GM19452 (cell line): ENCODE data around the gene TAAR5.
"Not testable (repeated sequence)": the region's sequence is repeated elsewhere in the genome, so short reads cannot be mapped to it uniquely, and the experiment has no call there.

Source experiments
- ATAC-seq: cut with Tn5 transposase; IDR thresholded peaks from one replicate; pipeline ENCODE4 v1.9.1; 2021; ENCODE audit not compliant: unreplicated experiment

The TAAR5 gene, protein sequence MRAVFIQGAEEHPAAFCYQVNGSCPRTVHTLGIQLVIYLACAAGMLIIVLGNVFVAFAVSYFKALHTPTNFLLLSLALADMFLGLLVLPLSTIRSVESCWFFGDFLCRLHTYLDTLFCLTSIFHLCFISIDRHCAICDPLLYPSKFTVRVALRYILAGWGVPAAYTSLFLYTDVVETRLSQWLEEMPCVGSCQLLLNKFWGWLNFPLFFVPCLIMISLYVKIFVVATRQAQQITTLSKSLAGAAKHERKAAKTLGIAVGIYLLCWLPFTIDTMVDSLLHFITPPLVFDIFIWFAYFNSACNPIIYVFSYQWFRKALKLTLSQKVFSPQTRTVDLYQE

DNA sequence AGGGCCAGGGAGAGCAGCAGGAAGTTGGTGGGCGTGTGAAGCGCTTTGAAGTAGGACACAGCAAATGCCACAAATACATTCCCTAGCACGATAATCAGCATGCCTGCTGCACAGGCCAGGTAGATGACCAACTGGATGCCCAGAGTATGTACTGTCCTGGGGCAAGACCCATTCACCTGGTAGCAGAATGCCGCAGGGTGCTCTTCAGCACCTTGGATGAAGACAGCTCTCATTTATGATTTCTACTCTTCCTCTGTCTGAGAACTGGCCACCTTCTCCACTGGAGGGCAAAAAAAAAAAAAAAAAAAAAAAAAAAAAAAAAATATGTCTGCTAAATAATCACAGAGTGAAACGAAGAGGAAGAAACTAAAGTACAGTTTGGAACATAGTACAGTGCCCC is at the start of gene TAAR5:
Gene TAAR5 (minus strand): TSS at position 288 of the 400 bp plus-strand sequence. CDS start 55 bp downstream, at position 233.
- no peak for ATAC-seq

DNA sequence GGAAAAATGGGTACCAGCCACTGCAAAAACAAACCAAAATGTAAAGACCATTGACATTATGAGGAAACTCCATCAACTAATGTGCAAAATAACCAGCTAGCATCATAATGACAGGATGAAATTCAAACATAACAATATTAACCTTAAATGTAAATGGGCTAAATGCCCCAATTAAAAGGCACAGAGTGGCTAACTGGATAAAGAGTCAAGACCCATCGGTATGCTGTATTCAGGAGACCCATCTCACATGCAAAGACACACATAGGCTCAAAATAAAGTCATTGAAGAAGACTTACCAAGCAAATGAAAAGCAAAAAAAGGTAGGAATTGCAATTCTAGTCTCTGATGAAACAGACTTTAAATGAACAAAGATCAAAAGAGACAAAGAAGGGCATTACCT is 47.6 kb upstream of the TAAR5 start:
- not testable (repeated sequence) for ATAC-seq

DNA sequence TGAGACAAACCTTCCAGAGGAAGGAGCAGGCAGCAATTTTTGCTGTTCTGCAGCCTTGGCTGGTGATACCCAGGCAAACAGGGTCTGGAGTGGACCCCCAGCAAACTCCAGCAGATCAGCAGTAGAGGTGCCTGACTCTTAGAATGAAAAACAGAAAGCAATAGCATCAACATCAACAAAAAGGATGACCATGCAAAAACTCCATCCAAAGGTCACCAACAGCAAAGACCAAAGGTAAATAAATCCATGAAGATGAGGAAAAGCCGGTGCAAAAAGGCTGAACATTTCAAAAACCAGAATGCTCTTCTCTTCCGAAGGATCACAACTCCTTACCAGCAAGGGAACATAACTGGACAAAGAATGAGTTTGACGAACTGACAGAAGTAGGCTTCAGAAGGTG is 46.4 kb upstream of the TAAR5 start:
- ATAC-seq, result not testable (repeated sequence)

DNA sequence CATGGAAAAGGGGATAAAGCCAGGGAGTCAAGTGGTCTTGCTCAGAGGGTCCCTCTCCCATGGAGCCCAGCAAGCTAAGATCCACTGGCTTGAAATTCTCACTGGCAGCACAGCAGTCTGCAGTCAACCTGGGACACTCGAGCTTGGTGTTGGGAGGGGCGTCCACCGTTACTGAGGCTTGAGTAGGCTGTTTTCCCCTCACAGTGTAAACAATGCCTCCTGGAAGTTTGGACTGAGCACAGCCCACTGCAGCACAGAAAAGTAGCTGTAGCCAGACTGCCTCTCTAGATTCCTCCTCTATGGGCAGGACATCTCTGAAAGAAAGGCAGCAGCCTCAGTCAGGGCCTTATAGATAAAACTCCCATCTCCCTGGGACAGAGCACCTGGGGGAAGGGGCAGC is 45.7 kb upstream of the TAAR5 start:
- not testable (repeated sequence) for ATAC-seq

DNA sequence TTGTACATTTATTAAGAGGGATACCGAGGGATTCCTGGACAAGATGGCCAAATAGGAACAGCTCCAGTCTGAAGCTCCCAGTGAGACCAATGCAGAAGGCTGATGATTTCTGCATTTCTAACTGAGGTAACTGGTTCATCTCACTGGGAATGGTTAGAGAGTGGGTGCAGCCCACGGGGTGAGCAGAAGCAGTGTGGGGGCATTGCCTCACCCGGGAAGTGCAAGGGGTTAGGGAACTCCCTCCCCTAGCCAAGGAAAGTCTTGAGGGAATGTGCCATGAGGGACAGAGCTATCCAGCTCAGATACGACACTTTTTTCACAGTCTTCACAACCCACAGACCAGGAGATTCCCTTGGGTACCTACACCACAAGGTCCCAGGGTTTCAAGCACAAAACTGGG is 45.3 kb upstream of the TAAR5 start:
- ATAC-seq, result no peak

DNA sequence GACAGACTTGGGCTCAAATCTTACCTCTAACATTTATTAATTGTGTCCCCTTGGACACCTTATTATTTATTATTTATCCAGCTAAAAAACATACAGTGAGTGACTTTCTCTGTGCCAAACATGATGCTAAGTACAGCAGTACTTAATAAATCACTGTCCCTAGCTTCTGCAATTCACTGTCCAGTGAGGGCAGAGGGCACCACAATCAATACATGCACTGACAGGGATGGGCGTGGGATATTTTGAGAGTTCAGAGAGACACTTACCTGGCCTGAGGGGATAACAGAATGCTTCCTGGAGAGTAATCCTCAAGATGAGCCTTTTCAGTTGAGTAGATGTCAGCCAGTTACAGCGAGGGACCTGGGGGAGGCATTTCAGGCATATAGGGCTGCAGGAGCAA is 43.8 kb upstream of the TAAR5 start:
- no peak for ATAC-seq

DNA sequence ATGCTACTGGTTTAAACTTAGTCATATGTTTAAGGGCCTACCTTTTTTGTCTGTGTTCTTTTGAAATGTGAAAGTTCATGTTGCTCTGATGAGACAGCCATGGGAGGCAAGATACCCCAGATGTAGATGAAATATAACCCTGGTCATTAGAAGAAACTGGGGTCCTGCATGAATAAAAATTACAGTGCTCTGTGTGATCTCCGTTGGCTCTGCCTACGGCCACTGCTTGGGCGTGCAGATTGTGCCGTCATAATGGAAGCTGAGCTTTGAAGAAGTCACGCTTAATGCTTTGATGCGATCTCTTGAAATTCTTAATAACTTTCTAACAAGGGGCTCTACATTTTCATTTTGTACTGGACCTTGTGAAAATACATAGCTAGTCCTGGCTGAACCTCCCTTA is 34.6 kb upstream of the TAAR5 start, which contains the start of gene TAAR2:
Gene TAAR2 (minus strand): TSS at position 101 of the 400 bp plus-strand sequence. CDS start 0 bp downstream, at position 101.
- no peak for ATAC-seq

DNA sequence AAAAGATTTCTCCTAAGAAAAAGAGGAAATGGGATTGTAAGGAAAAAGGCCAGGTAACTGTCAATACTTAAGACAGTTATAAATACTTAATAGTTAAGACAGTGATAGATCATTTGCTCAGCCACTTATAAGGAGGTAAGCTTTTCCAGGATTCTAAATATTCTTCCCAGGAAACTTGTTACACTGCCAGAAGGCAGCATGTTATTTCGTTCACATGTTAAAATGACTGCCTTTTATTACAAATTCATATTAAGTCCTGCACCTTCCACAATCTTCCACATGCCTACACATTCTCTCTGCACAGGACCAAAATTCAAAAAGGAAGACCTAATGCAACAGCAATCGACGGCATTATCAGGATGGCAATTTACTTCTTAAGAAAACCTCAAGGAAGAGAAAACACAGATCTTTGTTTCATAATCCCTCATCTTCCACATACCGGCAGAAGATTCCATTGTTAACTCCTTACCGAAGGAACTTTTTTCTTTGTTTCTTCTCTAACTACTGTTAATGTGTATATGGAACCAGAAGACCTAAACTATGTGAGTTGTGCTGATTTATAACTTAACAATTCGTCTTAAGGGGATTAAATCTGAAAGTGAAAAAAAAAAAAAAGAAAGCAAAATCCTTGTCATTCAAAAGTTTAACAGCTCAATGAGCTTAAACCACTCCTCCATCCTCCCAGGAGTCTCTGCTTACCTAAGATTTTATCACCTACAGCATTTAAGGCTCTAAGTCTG is 33.7 kb upstream of the TAAR5 start:
- ATAC-seq, result no peak

DNA sequence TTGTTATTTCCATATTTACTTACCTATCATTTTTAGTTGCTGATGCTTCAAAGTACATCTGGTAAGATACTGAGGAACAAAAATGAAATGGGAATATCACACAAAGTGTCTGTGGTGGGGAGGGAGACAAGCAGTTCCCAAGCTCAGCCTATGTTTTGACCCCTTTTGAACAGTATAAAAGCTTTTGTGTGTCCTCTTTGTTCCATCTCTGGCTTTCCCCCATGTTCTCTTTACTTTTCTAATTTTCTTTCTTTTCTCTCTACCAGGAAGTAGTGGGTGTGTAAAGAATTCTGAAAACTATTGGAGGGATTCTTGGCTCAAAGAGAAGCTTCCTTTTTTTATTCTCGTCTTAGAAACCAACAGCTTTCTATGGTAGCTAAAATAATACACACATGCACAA is 27.1 kb upstream of the TAAR5 start:
- no peak for ATAC-seq

DNA sequence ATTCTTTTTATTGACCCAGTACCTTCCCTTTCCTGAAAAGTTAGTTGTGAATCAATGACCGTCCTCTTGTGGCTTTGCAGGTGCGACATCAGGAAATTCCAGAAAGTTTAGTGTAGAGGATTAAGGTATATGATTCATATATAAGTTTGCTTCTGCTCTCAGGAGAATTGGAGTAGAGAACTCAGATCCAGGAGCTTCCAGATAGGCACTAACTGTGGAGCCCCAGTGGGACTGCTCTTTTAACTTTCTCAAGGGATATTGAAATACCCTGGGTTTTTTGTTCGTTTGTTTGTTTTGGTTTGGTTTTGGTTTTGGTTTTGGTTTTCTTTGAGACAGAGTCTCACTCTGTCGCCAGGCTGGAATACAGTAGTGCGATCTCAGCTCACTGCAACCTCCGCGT is 25.0 kb upstream of the TAAR5 start:
- ATAC-seq, result no peak

DNA sequence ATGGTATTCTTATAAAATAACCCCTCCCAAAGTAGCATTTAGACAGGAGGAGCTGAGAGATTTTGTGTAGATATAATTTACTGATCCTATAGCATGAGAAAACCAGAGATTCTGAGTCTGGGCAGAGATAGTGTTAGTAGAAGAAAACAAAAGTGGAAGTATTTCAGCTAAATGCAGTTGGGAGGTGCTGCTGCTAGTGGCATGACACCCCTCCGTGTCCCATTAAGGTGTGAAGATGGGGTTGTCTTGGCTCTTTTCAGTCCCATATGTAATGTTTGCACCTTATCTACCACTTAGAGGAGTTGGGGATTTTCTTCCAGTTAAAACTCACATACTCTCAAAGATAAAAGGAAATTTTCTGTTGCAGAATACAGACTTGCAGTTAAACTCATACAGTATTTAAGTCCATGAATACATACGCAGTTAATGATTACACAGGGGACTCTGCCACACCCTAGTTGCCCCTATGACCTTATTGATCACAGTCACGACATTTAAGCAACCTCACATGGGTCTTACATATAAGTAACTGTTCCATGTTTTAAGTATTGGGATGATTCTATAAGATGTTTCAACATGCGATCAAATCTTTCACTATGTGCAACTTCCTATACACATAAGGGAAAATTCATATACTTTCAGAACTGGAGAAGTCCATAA is 23.0 kb upstream of the TAAR5 start:
- peak; percentile 57 for ATAC-seq

DNA sequence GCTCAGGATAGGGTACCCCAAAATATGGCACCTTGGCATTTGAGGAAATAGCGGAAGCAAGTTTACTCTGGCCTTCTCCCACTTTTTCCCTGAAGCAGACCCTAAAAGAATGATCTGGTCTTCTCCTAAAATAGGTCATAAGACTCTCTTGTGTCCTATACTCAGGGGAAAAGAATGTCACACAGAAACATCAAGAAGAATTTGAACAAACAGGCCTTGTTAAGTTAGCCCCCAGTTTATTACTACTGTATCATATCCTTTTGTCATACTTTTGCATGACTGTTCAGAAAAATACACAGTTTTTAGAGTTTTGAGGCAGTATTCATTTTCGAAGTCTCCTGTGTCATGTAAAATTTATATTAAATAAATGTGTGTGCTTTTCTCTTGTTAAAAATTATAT is 22.1 kb upstream of the TAAR5 start:
- ATAC-seq, result no peak

DNA sequence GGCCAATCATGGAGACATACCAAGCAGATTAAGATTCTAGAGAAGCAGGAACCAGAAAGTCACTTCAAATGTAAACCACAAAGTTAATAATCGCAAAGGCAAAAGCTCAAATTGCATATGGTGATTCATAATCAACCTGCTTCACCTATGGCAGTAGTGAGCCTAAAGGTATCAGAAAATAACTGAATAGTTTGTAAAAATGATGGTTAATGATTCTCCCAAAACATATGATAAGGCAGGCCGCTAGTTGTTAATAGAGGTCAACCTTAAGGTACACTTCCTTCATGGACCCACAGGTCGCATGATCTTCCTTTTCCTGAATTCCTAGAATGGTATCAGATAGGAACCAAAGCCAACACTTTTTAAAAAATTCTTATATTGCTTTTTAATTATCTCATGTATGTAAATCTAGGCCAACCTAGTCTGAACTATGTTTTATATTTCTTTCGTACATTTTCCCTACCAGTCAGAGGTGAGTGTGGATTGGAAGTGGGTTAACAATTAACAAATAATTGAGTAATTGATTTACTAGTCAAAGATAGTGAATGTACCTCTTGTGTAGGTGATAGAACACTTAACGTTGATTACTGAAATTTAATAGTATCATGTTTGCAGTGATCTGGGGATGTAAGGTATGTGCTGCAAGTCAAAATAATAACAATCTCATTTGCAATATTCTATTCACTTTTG is 18.1 kb upstream of the TAAR5 start:
- ATAC-seq, result peak; percentile 78

DNA sequence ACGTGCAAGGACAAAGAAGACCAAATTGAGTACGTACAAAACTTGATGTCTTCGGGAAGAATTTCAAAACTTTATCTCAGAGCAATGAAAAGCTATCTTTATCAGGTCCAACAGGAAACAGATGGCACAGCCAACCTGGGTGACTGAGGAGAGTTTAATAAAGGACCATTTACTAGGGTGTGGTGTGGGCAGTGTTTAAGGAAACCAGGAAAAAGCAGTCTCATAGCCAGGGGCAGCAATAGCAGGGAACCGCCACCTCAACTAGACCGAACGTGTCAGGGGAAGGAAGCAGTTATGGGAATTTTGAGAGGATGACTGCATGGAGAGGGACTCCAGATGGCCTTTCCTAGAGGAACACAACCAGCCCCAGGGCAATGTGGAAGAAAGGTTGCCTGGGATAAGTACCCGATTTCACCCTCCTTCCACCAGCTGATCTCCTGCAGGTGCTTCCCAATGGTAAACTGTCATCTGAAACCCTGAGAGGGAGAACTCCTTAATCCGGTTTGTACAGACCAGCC is 15.2 kb upstream of the TAAR5 start:
- no peak for ATAC-seq

DNA sequence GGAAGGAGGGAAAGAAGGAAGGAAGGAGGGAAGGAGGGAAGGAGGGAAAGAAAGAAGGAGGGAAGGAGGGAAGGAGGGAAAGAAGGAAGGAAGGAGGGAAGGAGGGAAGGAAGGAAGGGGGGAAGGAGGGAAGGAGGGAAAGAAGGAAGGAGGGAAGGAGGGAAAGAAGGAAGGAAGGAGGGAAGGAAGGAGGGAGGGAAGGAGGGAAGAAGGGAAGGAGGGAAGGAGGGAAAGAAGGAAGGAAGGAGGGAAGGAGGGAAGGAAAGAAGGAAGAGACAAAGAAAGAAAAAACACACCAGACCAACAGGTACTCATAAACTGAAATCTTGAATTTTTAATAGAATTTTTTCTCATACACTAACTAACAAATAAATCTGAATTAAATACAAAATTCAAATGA is 11.4 kb upstream of the TAAR5 start:
- ATAC-seq, result not testable (repeated sequence)

DNA sequence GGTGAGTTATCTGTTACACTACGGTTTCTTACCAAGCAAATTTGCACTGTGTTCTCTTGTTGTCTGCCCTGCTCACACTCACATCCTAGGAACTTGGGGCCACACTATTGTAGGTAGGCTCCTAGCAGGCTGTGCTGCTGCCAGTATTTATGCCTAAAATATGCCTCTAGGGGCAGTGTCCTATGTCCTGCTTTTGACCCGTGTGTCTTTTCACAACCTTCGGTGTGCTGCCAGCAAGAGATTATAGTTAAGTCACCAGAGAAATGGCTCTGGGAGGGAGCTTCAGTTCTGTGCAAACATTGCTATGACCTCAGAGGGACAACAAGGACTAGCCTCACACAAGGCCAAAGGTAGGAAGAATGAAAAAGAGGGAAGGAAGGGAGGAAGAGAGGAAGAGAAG is 8.9 kb upstream of the TAAR5 start:
- ATAC-seq, result no peak

DNA sequence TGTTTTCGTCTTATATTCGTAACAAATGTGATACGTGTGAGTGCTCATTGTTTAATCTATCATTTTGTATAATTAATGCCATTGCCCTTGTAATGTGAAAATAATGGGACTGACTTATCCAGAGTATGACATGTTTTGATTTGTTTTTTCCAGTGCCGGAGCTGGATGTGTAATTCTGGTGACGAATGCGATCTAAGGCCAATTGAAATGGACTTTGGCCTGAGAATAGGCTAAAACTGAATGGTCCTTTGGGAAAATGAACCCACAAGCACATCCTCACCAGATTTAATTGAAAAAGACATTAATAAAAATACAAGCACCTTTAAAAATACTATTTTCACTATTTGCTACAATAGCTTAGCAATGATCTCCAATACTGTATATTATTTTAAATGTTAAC is 6.7 kb upstream of the TAAR5 start:
- no peak for ATAC-seq

DNA sequence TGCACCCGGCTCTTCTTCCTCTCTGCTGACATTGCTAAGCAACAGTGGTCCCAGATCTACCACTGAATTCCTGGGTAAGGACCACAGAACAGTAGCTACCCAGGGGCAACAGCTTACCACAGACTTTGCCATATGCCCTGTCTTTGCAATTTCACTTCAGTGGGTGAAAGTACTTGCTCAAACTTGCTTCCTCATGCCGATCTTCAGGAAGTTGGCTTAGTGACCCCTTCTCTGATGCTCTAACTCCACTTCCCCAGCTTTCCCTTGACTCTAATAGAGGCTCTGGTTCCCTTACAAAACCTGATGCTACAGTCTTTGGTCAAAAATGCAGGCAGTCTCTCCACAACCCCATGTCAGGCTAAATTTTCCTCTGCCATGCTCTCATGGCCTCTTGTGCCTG is 3.3 kb upstream of the TAAR5 start:
- no peak for ATAC-seq

DNA sequence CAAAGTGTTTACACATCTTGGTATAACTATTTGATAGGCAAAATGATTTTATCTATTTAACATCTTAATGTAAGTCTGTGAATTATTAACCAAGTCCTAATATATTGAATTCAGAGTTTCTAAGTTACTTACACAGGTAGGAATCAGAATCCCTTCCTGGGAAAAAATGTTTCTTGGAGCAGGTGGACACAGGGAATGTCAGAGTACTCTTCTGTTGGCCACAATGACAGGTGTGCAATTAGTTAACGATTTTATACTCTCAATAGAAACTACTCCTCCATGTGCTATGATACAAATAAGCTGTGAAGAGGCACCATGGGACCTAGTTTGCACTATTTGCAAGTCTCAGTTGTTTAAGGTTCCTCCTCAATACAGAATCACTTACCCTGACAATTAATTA is 821 bp upstream of the TAAR5 start:
- no peak for ATAC-seq

DNA sequence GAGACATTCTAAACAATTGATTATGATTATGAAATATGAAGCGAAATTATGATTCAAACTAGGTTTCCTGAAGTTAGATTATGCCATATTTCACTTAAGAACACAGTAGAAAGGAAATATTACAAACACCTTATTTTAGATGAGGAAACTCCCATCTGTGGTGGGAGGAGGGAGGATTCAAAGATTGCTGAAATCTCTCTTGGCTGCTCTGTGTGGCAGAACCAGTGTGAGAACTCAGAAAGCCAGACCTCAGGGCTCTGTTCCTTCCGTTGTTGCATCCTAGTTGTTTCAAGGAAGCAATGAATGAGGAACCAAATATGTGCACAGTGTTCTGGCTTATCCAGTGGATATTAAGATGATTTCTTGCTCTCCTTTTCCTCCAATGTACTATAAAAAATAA is 2.1 kb downstream of the TAAR5 start:
- no peak for ATAC-seq

DNA sequence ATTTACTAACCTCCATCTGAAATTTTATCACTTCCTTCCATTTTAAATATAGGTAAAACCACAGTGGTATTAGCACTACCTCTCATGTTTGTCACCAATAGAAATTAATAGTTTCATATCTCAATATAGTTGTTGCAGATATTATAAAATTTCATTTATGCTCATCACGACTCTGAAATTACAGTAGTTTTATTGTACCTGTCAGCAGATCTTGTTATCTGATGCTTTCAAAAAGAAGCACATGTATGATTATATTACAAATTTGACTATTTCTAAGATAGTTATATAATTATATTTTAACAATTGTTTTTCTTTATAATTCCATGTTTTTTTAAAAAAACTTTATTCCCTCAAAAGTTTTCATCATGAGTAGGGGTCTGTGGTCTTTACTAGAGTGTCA is 4.8 kb downstream of the TAAR5 start:
- no peak for ATAC-seq
